Measurements from ENCODE around the gene PCDHGC3.

- TF ChIP-seq, protein P1, sequence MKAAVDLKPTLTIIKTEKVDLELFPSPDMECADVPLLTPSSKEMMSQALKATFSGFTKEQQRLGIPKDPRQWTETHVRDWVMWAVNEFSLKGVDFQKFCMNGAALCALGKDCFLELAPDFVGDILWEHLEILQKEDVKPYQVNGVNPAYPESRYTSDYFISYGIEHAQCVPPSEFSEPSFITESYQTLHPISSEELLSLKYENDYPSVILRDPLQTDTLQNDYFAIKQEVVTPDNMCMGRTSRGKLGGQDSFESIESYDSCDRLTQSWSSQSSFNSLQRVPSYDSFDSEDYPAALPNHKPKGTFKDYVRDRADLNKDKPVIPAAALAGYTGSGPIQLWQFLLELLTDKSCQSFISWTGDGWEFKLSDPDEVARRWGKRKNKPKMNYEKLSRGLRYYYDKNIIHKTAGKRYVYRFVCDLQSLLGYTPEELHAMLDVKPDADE (IDR thresholded peaks at IDR 0.05) = no peak
- no peak for TF ChIP-seq EZH2 (IDR thresholded peaks at IDR 0.05; ENCODE audit: low read depth, unreplicated experiment)
- TF ChIP-seq, protein P2, sequence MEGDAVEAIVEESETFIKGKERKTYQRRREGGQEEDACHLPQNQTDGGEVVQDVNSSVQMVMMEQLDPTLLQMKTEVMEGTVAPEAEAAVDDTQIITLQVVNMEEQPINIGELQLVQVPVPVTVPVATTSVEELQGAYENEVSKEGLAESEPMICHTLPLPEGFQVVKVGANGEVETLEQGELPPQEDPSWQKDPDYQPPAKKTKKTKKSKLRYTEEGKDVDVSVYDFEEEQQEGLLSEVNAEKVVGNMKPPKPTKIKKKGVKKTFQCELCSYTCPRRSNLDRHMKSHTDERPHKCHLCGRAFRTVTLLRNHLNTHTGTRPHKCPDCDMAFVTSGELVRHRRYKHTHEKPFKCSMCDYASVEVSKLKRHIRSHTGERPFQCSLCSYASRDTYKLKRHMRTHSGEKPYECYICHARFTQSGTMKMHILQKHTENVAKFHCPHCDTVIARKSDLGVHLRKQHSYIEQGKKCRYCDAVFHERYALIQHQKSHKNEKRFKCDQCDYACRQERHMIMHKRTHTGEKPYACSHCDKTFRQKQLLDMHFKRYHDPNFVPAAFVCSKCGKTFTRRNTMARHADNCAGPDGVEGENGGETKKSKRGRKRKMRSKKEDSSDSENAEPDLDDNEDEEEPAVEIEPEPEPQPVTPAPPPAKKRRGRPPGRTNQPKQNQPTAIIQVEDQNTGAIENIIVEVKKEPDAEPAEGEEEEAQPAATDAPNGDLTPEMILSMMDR (conservative IDR thresholded peaks at IDR 0.05; ENCODE audit: low read depth in 2 of 2) = no peak
- TF ChIP-seq EZH2phosphoT487 (IDR thresholded peaks at IDR 0.05; ENCODE audit: unreplicated experiment) = no peak
- TF ChIP-seq JUNB (IDR thresholded peaks at IDR 0.05; ENCODE audit: unreplicated experiment) = no peak
- TF ChIP-seq CREB1 (CRISPR knock-in tag; IDR thresholded peaks at IDR 0.05; ENCODE audit: low read depth) = no peak
These were observed 32.7 kb downstream of the PCDHGC3 start for GRCh38 chr5:141508440-141508797.
